Neural progenitor cell (in vitro differentiated cells): ENCODE results near the gene NOPCHAP1.

ENCODE experiments used
- EZH2 ChIP-seq: fragments of 200-600 bp; sonication (generic); IDR thresholded peaks from 2 replicates; pipeline ENCODE4 v1.6.1; 2017; ENCODE audit warnings: antibody characterized with exemption, mild to moderate bottlenecking, moderate library complexity
- EZH2phosphoT487 ChIP-seq: fragments of 200-600 bp; sonication (generic); IDR thresholded peaks from 2 replicates; pipeline ENCODE4 v1.6.1; 2017; ENCODE audit warnings: antibody characterized with exemption
- TF ChIP-seq, protein P1 (sequence below): fragments of 200-600 bp; sonication (generic); IDR thresholded peaks from 2 replicates; pipeline ENCODE4 v1.5.1; 2017; ENCODE audit warnings: antibody characterized with exemption, mild to moderate bottlenecking

GRCh38 chr12:105026411-105026810 lies 40.3 kb downstream of the NOPCHAP1 start:
- TF ChIP-seq, protein P1, sequence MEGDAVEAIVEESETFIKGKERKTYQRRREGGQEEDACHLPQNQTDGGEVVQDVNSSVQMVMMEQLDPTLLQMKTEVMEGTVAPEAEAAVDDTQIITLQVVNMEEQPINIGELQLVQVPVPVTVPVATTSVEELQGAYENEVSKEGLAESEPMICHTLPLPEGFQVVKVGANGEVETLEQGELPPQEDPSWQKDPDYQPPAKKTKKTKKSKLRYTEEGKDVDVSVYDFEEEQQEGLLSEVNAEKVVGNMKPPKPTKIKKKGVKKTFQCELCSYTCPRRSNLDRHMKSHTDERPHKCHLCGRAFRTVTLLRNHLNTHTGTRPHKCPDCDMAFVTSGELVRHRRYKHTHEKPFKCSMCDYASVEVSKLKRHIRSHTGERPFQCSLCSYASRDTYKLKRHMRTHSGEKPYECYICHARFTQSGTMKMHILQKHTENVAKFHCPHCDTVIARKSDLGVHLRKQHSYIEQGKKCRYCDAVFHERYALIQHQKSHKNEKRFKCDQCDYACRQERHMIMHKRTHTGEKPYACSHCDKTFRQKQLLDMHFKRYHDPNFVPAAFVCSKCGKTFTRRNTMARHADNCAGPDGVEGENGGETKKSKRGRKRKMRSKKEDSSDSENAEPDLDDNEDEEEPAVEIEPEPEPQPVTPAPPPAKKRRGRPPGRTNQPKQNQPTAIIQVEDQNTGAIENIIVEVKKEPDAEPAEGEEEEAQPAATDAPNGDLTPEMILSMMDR, result no peak
- no peak for TF ChIP-seq EZH2phosphoT487
- TF ChIP-seq EZH2, result no peak
